ENCODE measurements around the gene PRDM16.

PRDM16 gene

DNA sequence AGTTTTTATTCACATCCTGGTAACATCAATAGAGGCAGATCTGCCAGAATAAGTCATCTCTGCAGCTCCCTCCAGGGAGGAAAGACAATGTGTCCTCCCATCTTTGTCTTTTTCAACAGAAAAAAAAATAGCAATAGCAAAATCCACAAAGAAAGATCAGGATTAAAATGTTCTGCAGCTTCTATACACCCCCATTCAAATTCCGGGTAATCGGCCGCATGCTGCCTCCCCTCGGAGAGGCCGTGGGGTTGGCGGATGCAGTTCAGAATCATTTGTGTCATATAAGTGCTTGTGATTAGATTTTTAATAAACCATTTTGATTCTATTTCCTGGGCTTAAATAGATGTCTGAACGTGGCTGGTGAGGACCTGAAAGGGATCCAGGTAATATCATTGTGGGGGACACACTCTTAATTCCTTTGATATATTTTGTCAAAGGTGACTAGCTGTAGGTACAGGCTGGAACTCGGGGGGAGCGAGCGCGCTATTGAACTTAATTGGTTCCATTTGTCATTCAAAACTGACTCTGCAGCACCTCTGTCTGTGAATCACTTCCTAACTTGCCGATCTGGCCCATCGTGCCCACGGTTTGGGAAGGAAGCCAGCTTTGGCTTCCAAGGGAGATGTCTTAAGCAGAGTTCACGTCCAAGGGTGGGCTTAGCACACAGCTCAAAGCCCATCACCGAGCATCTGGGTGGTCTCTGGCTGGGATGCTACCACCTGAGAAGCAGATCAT is 299.9 kb downstream of the PRDM16 start:
- no peak for DNase-seq

DNA sequence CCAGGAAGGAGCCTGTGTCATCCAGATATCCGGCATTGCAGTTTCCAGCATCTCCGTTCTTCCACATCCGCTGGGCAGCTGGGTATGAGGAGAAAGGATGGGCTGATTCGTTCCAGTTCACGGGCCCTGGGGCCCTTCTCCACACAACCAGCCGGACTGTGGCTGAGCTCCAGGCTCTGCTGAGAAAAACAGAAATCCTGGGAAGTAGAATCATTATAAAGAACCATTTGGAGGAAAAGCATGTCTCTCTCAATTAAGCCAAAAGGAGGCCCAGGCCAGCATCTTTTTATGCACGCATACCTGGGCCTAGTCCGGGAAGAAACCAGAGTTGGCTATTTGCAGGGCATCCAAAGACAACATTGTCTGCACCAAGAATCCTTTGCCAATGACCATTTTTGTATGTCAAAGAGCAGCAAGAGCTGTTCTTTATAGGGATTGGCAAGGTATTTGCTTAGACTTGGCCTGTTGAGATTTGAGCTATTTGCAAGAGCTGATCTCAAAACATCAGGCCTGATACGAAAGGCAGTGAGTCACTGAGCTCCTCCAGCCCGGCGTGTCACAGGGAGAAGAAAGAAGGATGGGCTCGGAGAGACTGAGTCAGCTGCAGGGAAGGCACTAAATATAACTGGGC is 300.6 kb downstream of the PRDM16 start:
- DNase-seq: no peak

DNA sequence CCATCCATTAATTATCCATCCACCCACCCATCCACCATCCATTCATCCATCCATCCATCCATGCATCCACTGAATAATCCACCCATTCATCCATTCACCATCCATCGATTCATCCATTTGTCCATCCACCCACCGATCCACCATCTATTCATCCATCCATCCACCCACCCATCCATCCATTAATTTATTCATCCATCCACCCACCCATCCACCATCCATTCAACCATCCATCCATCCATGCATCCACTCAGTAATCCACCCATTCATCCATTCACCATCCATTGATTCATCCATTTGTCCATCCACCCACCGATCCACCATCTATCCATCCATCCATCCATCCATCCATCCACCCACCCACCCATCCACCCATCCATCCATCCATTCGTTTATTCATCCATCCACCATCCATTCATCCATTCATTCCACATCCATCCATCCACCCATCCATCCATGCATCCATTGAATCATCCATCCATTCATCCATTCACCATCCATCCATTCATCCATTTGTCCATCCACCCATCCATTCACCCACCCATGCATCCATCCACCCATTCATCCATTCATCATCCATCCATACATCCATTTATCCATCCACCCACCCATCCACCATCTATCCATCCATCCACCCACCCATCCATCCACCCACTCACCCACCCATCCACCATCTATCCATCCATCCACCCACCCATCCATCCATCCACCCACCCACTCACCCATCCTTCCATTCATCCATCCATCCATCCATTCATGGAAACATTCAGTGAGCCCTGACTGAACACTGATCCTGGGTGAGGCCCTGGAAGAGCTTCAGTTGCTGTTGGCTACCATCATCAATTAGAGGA is 302.1 kb downstream of the PRDM16 start:
- DNase-seq: no peak

DNA sequence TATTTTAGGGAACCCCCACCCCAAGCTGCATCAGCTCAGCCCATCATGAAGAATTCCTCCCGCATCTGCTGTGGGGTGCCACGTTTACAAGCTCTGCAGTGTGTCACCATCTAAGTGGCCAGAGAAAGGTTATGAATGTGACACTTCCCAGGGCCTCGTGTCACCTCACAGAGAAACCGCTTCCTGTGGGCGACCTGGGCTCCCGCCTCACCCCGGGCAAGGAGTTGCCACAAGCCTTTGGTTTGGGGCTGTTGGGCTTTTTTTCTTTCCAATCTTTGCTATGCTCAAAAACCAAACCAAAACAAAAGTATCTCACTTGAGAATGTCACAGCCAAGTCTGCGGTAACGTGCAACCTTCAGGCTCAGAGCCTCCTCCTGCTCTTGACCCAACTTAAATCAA is 303.3 kb downstream of the PRDM16 start:
- peak; percentile 53 for DNase-seq

DNA sequence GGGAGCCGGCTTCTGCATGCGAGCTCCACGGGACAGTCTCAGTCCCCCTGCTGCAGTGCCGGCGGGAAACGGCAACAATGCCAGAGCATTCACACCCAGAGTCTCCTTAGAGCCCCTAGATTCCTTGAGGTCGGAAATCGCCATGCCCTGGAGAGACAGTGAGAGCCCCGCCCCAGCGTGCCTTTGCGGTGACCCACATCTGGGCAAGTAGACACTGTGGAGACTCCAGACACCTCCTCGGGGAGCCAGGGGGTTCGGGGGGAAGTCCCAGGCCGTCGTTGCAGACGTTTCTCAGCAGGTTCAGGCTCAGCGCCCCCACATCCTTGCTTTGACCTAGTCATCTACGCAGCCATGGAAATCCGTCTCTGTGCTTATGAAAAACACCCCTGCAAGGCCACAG is 304.2 kb downstream of the PRDM16 start:
- DNase-seq: no peak

DNA sequence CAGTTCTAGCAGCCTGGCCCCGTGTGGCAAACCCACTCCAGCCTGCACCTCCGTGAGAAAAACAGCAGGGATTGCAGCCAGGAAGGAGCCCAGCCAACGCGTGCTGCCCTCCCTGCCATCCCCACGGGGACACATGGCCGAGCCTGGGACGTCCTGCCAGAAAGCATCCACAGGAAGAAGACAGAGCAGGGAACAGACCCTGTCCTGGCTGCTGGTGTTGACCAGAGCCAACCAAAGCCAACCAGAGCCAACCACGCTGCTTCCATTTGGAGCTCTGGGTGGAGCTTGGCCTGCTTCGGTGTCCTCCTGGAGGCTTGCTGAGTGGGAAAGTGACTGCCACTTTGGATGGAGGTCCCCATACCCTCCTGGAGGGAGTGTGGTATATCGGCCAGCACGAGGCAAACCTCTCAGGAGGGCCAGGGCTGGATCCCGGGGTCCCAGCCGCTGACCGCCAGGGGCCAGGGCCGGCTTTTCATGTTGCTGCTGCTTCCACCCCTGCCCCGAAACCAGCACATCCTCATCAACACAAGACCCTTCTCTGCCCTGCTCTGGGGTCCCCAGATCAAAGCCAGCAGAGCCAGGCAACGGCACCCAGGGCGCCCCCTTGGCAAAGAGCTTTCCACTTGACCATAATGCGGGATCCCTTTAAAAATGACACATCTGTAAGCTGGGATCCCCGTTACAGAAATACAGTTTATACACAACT is 304.9 kb downstream of the PRDM16 start:
- DNase-seq: no peak

DNA sequence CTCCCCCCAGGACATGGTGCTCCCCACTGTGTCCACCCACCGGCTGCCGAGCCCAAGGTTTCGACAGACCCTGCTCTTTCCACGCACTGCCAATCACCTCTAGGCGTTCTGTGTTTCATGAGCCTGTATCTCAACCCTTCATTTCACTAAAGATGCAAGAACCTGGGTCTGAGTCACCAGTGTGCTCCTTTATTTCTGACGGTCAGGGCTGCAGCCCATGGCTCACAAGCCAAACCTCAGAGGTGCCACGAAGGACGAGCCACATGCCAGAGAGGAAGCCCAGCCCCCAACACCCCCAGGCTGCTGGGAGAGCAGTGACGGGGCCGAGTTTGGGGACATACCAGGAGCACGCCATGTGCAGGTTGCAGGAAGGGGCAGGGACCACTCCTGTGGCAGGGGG is 306.2 kb downstream of the PRDM16 start:
- no peak for DNase-seq

DNA sequence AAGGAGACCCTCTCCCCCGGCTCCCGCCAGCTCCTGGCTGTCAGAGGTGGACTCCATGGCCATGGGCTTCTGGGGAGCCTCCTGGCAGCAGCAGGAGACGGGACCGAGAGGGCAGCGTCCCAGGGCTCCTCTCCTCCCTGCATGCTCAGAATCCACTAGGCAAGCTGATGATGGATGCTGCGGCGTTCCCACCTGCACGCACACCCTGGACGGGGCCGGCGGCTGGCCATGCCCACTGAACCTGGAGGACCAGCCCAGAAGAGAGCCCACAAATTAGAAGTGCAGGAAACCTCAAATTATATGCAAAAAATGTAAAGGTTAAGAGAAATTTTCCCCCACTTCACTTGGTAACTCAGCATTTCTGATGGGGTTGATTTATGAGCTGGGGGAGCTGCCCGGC is 308.2 kb downstream of the PRDM16 start:
- no peak for DNase-seq

DNA sequence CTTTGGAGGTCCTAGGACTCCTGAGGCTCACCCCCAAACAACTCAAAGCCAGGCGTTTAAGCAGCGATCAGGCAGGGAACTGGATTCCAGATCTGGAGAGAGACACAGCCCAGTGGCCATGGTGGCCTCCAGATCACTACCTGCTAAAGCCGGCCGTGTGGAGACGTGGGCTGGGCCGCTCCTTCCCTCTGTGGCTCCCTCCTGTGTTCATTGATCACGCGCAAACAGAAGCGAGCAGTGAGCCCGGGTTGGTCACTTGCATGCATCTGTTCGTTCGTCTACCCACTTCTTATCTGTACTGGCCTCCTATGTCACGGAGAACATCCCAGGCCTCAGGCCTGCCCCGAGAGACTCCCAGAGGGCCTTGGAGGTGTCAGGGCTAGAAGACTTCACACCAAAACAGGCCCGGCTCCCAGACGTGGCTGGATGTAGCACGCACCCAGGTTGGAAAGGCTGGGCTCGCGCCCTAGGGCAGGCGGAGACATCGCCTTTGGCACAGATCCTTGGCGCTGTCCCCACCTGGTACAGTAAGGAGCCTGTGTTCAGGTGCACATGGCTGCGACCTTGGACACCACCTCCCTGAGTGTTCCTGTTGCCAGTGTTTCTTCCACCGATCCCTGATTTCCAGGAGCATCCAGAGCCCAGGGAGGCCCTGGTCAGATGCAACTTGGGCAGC is 308.7 kb downstream of the PRDM16 start:
- DNase-seq: no peak

DNA sequence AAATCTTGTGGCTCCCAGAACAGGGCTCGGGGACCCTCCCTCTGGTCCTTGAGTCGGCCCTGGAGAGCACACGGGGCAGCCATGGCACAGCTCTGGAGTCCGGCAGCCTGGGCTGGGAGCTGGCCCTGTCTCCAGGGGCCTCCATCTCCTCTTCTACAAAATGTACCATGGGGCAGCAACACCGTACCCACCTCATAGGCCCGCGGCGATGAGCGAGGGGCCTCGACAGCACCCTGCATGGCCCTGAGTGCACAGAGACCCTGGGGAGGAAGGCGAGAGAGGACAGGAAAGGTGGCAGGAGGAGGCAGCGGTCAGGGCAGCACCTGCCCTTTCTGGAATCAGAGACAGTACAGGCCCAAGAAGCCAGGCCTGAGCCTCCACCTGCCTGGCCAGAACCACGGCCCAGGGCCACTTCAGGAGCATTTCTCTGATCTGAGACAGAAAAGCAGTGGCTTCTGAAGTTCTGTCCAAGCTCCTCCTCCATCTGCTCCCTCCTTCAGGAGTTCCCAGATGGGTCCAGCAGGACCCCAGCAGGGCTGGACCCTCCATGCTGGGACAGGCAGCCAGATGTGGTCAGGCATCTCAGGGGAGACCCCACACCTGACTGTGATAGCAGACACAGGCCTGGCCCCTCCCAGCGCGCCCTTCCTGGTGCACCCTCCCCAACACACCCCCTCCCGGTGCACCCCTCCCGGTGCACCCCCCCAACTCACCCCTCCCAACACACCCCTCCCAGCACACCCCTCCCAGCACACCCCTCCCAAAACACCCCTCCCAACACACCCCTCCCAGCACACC is 309.6 kb downstream of the PRDM16 start:
- no peak for DNase-seq

DNA sequence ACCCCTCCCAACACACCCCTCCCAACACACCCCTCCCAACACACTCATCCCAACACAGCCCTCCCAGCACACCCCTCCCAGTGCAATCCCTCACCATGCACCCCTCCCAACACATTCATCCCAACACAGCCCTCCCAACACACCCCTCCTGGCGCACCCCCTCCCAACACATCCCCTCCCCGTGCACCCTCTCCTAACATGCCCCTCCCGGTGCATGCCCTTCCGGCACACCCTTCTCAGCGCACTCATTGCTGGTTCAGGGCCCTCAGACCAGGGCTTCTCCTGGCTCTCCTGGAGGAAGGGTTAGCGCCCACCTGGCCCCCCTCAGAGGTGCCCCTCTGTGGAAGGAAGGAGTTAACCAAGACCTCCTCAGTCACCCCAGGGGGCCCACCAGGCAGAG is 310.9 kb downstream of the PRDM16 start:
- DNase-seq: no peak

DNA sequence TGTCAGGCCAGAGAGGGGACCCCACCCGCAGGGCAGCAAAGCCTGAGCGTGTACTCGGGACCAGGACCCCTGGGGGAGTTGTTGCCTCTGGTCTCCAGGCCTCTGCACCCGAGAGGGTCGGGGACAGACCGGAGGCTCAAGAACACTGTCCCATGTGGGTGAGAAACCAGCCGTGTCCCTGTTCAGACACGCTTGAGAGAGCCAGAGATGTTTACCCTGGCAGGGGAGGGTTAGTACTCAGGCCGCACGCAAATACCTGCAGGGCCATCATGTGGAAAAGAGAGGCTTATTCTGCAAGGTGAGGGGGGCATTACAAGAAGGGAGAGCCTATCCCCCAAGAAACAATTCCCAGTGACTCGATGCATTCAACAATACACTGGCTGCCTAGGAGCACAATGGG is 311.5 kb downstream of the PRDM16 start:
- no peak for DNase-seq

DNA sequence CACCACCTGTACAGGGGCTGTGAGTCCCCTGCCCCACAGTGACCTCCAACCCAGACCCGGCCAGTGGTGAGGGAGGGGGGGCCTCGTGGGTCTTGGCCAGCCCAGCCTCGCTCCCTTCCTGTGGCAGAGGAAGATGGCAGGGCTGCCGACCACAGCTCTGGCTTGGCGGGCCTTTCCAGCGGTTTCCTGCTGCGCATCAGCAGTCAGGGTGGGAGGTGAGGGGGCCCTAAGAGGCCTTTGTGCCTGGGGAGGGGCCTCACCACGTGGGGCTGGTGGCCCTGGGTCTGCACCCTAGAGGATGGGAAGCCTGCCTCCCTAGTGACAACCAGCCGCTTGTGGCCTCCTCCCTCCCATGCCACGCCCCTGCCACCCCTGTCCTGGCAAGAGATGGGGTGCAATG is 312.9 kb downstream of the PRDM16 start:
- DNase-seq: no peak

DNA sequence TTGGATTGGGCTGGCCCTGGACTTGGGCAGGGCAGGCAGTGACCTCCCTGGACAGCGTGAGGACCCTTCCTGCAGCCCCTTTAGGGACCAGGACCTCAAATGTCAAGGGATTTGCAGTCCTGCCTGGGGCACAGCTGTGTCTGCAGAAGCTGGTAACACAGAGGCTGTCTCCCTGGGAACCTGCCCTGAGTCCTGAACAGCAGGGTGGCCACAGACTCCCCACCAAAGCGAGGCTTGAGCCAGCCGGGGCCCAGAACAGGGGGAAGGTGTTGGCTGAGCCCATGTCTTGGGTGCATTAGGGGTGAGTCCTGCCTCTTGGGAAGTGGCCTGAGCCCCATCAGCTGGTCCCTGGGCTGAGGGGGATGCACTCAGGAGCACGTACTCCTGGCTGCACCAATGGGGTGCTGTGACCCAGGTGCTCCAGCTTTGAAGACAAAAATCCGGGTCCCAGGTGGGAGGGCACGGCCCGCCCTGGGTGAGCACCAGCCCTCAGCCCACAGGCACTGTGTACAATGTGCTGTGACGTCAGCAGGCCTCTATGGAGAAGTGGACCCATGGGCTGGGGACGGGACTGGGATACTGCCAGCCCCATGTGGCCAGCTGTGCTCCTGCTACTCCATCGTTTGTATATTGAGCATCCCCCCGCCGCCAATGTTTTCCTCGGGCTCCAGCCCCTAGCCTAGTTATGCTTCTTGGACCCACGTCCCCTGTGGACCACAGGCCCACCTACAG is 313.5 kb downstream of the PRDM16 start:
- DNase-seq: no peak

DNA sequence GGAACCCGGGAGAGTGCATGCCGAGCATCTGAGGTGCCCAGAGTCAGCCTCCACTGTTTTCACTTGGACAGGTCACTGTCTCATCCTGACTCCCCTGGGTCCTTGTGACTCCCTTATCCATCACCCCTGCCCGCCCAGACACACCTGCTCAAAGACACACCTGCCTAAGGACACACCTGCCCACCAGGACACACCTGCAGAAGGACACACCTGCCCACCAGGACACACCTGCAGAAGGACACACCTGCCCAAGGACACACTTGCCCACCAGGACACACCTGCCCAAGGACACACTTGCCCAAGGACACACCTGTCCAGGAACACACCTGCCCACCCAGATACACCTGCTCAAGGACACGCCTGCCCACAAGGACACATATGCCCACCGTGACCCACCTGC is 314.7 kb downstream of the PRDM16 start:
- DNase-seq: no peak

DNA sequence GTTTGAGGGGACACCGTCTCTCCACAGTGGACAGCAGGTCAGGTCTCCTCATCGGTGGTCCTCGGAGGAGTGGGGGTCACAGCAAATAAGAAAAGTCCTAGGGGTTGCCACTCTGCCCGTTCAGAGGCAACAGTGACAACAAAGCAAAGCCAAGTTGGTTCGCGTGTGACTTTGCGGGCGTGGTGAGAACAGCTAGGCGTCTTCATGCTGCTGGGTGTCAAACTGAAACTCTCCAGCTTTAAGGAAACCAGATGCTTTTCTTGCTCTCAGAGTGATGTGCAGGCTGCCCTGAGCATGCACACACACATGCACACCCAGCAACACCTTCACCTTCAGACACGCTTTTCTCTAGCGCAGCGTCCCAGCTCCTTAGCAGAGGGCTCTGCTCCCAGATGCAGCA is 315.4 kb downstream of the PRDM16 start:
- peak; percentile 23 for DNase-seq

DNA sequence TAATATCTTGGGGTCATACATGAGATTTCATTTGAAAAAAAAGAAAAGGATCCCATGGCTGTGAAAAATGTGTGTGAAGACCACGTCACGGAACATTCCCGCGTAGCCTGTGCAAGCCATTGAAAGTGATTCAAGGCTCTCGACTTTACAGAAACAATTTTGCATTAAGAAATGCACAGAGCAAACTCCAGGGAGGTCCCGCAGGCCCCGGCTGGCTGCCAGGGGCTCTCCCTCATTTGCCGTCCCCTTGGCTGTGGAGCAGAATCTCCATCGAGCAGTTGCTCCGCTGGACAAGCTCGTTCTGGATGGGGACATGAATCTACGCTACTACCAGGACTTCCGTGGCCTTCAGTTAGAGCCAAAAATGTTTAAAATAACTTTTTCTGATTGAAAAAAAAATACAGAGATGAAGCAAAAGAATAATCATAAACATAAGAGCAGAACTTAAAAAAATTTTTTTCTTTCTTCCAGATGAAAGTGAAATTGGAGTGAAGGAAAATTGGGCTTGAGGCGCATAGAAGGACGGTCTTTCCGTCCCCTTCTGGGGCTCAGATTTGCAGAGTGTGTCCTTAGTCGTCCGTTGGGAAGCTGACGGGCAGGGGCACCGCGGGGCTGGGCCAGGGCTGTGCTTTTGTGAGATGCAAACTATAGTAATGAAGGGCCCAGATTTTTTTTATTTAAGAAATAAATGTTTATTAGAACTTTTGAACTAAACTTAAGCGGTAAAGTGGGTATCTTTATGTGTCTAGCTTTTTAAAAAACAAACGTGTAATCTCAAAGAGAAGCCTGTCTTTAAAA is 317.4 kb downstream of the PRDM16 start:
- no peak for DNase-seq

DNA sequence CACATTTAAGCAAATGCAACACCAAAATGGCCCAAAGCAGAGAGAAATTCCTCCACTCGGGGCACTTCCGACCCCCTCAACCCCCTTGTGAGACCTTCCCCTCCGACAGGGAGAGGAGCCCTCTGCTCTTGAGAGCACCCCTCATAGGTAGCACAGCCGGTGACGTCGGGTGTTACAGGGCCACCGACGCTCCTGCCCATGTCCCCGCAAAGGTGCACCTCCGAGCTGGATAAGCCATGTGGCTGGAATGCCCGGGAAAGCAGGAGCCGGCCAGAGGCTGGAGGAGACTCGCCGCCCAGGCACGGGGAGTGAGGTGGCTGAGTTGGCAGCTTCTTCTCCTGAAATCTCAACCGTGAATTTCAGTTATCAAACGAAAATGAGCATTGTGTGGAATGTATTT is 318.4 kb downstream of the PRDM16 start:
- DNase-seq: no peak

DNA sequence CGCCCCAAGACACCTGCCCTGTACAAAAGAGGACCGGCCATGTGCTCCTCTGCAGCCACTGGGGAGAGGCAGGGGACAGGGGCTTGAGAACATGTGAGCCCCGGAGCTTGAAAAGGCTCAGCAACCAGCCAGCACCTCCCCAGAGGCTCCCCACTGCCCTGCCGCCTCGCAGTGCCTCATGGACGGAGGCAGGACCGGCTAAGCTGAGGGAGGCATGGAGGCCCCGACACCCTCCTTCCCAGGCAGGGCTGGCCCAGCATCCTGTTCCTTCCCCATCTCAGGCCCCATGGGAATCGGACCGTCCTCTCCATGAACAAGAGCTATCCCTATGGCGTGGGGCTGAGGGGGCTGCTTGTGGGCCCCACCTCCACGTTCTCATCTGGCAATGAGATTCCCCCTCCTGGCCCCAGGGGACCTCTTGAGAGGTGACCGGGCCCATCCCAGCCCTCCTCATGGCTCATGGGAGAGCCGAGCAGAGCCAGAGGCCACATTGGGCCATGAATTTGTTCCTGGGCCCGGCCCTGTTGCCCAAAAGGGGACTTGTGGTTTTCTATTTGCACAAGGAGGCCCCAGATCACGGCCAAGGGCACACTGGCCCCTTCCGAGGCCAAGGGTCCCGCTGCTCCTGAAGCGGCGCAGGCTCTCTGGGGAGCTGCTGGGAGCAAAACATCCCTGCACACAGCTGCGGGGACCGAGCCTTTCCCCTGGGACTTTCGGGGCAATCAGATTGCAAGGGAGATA is 320.3 kb downstream of the PRDM16 start:
- DNase-seq: no peak

DNA sequence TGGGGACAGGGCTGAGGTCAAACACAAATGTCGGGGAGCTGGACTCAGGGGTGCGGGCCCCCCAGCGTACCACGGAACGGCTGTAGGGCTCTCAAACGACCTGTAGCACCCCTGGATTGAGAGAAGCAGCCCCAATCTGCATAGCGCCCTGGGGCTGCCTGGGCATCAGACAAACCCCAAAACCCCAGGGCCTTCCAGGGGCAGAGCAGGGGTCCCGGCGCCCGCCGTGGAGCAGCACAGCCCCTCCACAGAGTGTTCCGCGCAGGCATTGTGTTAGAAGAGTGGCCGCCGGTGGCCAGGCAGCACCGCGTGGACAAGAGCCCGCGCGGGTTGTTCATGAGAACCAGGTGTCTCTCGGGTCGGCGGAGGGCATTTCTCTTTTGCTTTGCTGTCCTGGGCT is 321.3 kb downstream of the PRDM16 start:
- no peak for DNase-seq
